Measurements from ENCODE around the gene OR6C74.

Gene OR6C74

GRCh38 chr12:55253281-55253680, 8.9 kb downstream of the OR6C74 start:
- Histone ChIP-seq H3K9ac (ENCODE audit: low read length) (no peak overlapping the region), H3K79me2 (ENCODE audit: insufficient read depth, low read length) (no peaks in the 10 kb centered on the region), H3K27me3 (ENCODE audit: low read length) (no peaks in the 10 kb centered on the region), H3K9me2 (replicated peaks; ENCODE audit: insufficient read depth, low read length) (no peaks in the 10 kb centered on the region), H3K4me2 (ENCODE audit: low read depth, low read length, poor library complexity, severe bottlenecking) (no peak overlapping the region), H3F3A (ENCODE audit: insufficient read depth) (no peaks in the 10 kb centered on the region), H3K36me3 (ENCODE audit: low read length) (no peaks in the 10 kb centered on the region), H2AFZ (ENCODE audit: low read depth, low read length, severe bottlenecking) (no peak overlapping the region), H4K20me1 (ENCODE audit: low read depth, low read length) (no peaks in the 10 kb centered on the region), H3K9me3 (ENCODE audit: insufficient read depth, low read length) (no peaks in the 10 kb centered on the region), H3K27ac (ENCODE audit: low read depth, low read length) (no peak overlapping the region), H3K4me3 (ENCODE audit: insufficient read depth, low read length, poor library complexity, severe bottlenecking) (no peak overlapping the region)
- TF ChIP-seq EZH2phosphoT487 (conservative IDR thresholded peaks at IDR 0.05; ENCODE audit: low read length) (no peak), CTCF (IDR thresholded peaks at IDR 0.05; ENCODE audit: insufficient read depth, low read length, poor library complexity, severe bottlenecking) (no peak)

GRCh38 chr12:55256831-55257230, 12.4 kb downstream of the OR6C74 start:
- H3K4me2 ChIP-seq (ENCODE audit: low read depth, low read length, poor library complexity, severe bottlenecking): no peak overlapping the region
- no peaks in the 10 kb centered on the region for H4K20me1 ChIP-seq (ENCODE audit: low read depth, low read length)
- no peaks in the 10 kb centered on the region for H3F3A ChIP-seq (ENCODE audit: insufficient read depth)
- no peaks in the 10 kb centered on the region for H3K36me3 ChIP-seq (ENCODE audit: low read length)
- no peak overlapping the region for H2AFZ ChIP-seq (ENCODE audit: low read depth, low read length, severe bottlenecking)
- H3K4me3 ChIP-seq (ENCODE audit: insufficient read depth, low read length, poor library complexity, severe bottlenecking): no peak overlapping the region
- no peaks in the 10 kb centered on the region for H3K9me3 ChIP-seq (ENCODE audit: insufficient read depth, low read length)
- TF ChIP-seq CTCF (IDR thresholded peaks at IDR 0.05; ENCODE audit: insufficient read depth, low read length, poor library complexity, severe bottlenecking): no peak
- no peak for TF ChIP-seq EZH2phosphoT487 (conservative IDR thresholded peaks at IDR 0.05; ENCODE audit: low read length)
- no peaks in the 10 kb centered on the region for H3K27me3 ChIP-seq (ENCODE audit: low read length)
- H3K79me2 ChIP-seq (ENCODE audit: insufficient read depth, low read length): no peaks in the 10 kb centered on the region
- H3K9me2 ChIP-seq (replicated peaks; ENCODE audit: insufficient read depth, low read length): no peaks in the 10 kb centered on the region
- H3K9ac ChIP-seq (ENCODE audit: low read length): no peak overlapping the region
- no peak overlapping the region for H3K27ac ChIP-seq (ENCODE audit: low read depth, low read length)

- TF ChIP-seq CTCF (IDR thresholded peaks at IDR 0.05; ENCODE audit: insufficient read depth, low read length, poor library complexity, severe bottlenecking) (no peak), EZH2phosphoT487 (conservative IDR thresholded peaks at IDR 0.05; ENCODE audit: low read length) (no peak)
- no peak overlapping the region for H3K4me3 ChIP-seq (ENCODE audit: insufficient read depth, low read length, poor library complexity, severe bottlenecking)
- no peak overlapping the region for H2AFZ ChIP-seq (ENCODE audit: low read depth, low read length, severe bottlenecking)
- H3F3A ChIP-seq (ENCODE audit: insufficient read depth): no peaks in the 10 kb centered on the region
- H3K36me3 ChIP-seq (ENCODE audit: low read length): no peaks in the 10 kb centered on the region
- no peaks in the 10 kb centered on the region for H3K9me2 ChIP-seq (replicated peaks; ENCODE audit: insufficient read depth, low read length)
- H3K27ac ChIP-seq (ENCODE audit: low read depth, low read length): no peak overlapping the region
- H3K9ac ChIP-seq (ENCODE audit: low read length): no peak overlapping the region
- H3K79me2 ChIP-seq (ENCODE audit: insufficient read depth, low read length): no peaks in the 10 kb centered on the region
- H3K27me3 ChIP-seq (ENCODE audit: low read length): no peaks in the 10 kb centered on the region
- no peaks in the 10 kb centered on the region for H4K20me1 ChIP-seq (ENCODE audit: low read depth, low read length)
- H3K9me3 ChIP-seq (ENCODE audit: insufficient read depth, low read length): no peaks in the 10 kb centered on the region
- no peak overlapping the region for H3K4me2 ChIP-seq (ENCODE audit: low read depth, low read length, poor library complexity, severe bottlenecking)
Measured at GRCh38 chr12:55258303-55258702, 13.9 kb downstream of the OR6C74 start.

All from SU-DHL-6 (cell line).